HG02981 (cell line): ENCODE measurements around the gene JPT1.
"Not testable (repeated sequence)": the region's sequence is repeated elsewhere in the genome, so short reads cannot be mapped to it uniquely, and the experiment has no call there.

Experiments used
- ATAC-seq: cut with Tn5 transposase; IDR thresholded peaks from one replicate; pipeline ENCODE4 v1.9.1; 2021; ENCODE audit warnings: mild to moderate bottlenecking, moderate library complexity; ENCODE audit not compliant: unreplicated experiment

Gene JPT1

GRCh38 chr17:75158480-75158879 is 4.2 kb upstream of the JPT1 start:
- ATAC-seq = not testable (repeated sequence)

- ATAC-seq = no peak
These were observed 884 bp upstream of the JPT1 start for GRCh38 chr17:75155191-75155601.

GRCh38 chr17:75153780-75154194 is 525 bp downstream of the JPT1 start:
- peak; percentile 13 for ATAC-seq

GRCh38 chr17:75152922-75153779 is 1.2 kb downstream of the JPT1 start:
- no peak for ATAC-seq

- ATAC-seq = no peak
These were observed 1.8 kb downstream of the JPT1 start for GRCh38 chr17:75152523-75152921.

- ATAC-seq = no peak
These were observed 2.4 kb downstream of the JPT1 start for GRCh38 chr17:75151930-75152329.

- no peak for ATAC-seq
These were observed 6.3 kb downstream of the JPT1 start for GRCh38 chr17:75147878-75148546.

- no peak for ATAC-seq
These were observed 7.7 kb downstream of the JPT1 start for GRCh38 chr17:75146592-75146991.

GRCh38 chr17:75144816-75145512 is 9.3 kb downstream of the JPT1 start:
- ATAC-seq = no peak

GRCh38 chr17:75142236-75142971 is 11.9 kb downstream of the JPT1 start:
- no peak for ATAC-seq

- ATAC-seq = no peak
These were observed 15.8 kb downstream of the JPT1 start for GRCh38 chr17:75138519-75138918.

- not testable (repeated sequence) for ATAC-seq
These were observed 16.6 kb downstream of the JPT1 start for GRCh38 chr17:75137762-75138161.

- ATAC-seq = no peak
These were observed 18.4 kb downstream of the JPT1 start for GRCh38 chr17:75135946-75136345.

GRCh38 chr17:75135452-75135851 is 18.9 kb downstream of the JPT1 start:
- ATAC-seq = no peak

GRCh38 chr17:75133607-75134347 is 20.5 kb downstream of the JPT1 start:
- ATAC-seq = not testable (repeated sequence)

GRCh38 chr17:75133001-75133400 is 21.3 kb downstream of the JPT1 start:
- ATAC-seq = no peak

- not testable (repeated sequence) for ATAC-seq
These were observed 22.0 kb downstream of the JPT1 start for GRCh38 chr17:75132018-75133000.

- ATAC-seq = peak; percentile 79
These were observed 22.9 kb downstream of the JPT1 start, which contains the start of gene NT5C for GRCh38 chr17:75131278-75132017. Gene NT5C, minus strand, starts transcription at chr17:75131742. Its CDS starts 35 bp downstream, at chr17:75131707.
